Measurements from ENCODE around the gene DIDO1. TPM values are rescaled to one million over a fixed set of nuclear protein-coding genes. Genes with fewer than 3 reads are reported as not detected.

DIDO1 gene
- total RNA-seq, 2 experiments from 2014 or later, result 45.9 to 47.4 TPM

DNA sequence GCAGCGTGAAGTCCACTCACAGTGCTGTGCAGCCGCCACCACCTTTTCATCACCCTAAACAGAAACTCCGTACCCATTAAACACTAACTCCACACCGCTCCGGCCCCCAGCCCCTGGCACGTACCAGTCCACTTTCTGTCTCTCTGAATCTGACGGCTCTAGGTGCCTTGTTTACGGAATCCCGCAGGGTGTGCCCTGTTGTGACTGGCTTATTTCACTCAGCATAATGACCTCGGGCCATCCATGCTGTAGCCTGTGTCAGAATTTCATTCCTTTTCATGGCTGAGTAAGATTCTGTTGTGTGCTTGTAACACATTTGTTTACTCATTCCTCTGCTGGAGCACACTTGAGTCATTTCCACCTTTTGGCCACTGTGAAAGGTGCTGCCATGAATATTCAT is 82.6 kb downstream of the DIDO1 start:
- no peaks in the 10 kb centered on the region for H3K36me3 Mint-ChIP-seq (ENCODE audit: low read depth)
- ATAC-seq (no peak), DNase-seq (no peak)
- H3K27me3 Mint-ChIP-seq, result no peaks in the 10 kb centered on the region
- intact Hi-C loops (cut with micrococcal nuclease), result no loop called here
- no peaks in the 10 kb centered on the region for H3K4me1 Mint-ChIP-seq (ENCODE audit: low read depth)
- H3K4me3 Mint-ChIP-seq, result no peak overlapping the region
- CTCF ChIA-PET, result interaction anchor here (0.7 kb wide), 1 partner anchor 460 kb away, joined by 3 read pairs; no protein-coding TSS in a partner anchor
- H3K9me3 Mint-ChIP-seq, result no peaks in the 10 kb centered on the region
- TF ChIP-seq, protein P1, sequence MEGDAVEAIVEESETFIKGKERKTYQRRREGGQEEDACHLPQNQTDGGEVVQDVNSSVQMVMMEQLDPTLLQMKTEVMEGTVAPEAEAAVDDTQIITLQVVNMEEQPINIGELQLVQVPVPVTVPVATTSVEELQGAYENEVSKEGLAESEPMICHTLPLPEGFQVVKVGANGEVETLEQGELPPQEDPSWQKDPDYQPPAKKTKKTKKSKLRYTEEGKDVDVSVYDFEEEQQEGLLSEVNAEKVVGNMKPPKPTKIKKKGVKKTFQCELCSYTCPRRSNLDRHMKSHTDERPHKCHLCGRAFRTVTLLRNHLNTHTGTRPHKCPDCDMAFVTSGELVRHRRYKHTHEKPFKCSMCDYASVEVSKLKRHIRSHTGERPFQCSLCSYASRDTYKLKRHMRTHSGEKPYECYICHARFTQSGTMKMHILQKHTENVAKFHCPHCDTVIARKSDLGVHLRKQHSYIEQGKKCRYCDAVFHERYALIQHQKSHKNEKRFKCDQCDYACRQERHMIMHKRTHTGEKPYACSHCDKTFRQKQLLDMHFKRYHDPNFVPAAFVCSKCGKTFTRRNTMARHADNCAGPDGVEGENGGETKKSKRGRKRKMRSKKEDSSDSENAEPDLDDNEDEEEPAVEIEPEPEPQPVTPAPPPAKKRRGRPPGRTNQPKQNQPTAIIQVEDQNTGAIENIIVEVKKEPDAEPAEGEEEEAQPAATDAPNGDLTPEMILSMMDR (IDR thresholded peaks at IDR 0.05), result no peak
- no peak overlapping the region for H3K27ac Mint-ChIP-seq
- POLR2A ChIA-PET, result no interaction called here

DNA sequence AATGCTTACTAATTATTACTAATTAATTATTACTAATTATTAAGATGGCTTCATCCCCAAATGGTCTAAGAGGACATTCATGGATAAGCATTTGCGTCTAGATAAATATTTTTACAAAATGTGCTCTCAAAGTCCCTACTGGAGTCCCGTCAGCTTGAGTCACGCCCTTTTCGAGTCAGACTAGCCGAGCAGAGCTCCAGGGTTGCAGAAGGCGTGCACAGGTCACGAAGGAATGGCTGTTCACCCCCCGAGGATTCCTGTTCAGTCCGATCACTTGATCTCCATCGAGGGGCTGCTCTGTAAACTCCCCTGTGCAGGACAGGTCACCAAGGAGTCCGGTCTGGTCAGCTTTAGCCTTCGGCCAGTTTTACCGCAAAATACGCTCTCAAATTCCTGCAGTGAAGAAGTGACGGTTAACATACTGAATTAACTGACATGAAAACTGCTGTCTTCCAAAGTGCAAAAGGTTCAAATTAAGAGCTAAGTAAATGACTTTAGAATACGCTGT is 84.5 kb downstream of the DIDO1 start:
- intact Hi-C loops (cut with micrococcal nuclease), result no loop called here
- Mint-ChIP-seq H3K4me3 (no peak overlapping the region), H3K36me3 (ENCODE audit: low read depth) (no peaks in the 10 kb centered on the region), H3K27me3 (no peaks in the 10 kb centered on the region), H3K4me1 (ENCODE audit: low read depth) (no peaks in the 10 kb centered on the region), H3K27ac (no peak overlapping the region), H3K9me3 (no peaks in the 10 kb centered on the region)
- DNase-seq, result no peak
- no peak for ATAC-seq
- TF ChIP-seq, protein P1 (IDR thresholded peaks at IDR 0.05), result no peak
- ChIA-PET POLR2A (no interaction called here), CTCF (interaction anchor here (1.4 to 1.6 kb wide), 2 partner anchors 9 to 33 kb away, joined by 5 read pairs; no protein-coding TSS in a partner anchor)

DNA sequence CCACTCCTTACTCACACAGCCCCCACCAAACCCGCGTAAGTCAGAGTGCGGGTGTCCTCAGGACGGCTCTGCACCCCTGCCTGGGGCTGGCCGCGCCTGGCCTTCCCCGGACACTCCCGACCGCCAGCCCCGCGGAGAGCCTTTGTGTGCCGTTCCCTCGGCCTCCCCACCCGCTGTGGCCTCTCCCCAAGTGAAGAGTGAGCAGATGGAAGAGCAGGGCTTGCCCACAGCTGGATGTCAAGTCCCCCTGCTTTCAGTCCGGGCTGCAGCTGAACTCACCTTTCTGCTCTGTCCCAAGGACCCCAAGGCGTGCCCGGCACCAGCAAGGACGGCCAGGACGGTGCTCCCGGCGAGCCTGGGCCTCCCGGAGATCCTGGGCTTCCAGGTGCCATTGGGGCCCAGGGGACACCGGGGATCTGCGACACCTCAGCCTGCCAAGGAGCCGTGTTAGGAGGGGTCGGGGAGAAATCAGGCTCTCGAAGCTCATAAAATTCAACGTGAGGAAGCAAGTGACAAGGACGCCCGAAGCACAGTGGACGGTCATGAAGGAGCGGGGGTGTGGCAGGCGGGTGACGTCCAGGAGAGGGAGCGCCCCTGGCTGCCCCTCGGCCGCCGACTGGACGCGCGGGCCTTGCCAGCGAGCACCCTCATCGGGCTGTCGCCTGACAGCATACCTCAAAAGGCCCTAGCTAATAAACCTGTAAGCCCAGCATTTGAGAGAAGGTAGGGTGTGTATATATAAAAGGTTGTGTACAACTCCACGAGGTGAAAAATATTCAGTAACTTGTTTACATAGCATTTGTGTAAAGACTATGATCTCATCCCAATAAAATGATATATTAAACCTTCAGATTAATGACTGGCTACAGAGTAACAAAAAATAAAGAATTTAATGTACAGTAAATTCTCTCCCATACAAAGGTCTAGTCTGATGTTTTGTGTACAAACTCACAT is 85.8 kb downstream of the DIDO1 start:
- Mint-ChIP-seq H3K4me1 (ENCODE audit: low read depth) (no peaks in the 10 kb centered on the region), H3K36me3 (ENCODE audit: low read depth) (no peaks in the 10 kb centered on the region), H3K9me3 (no peaks in the 10 kb centered on the region), H3K4me3 (no peak overlapping the region), H3K27ac (no peak overlapping the region), H3K27me3 (peaks cover 2% of the 10 kb centered on the region)
- CTCF ChIA-PET, result no interaction called here
- intact Hi-C loops (cut with micrococcal nuclease), result no loop called here
- no peak for DNase-seq
- TF ChIP-seq, protein P1 (IDR thresholded peaks at IDR 0.05), result no peak
- POLR2A ChIA-PET, result no interaction called here
- no peak for ATAC-seq

DNA sequence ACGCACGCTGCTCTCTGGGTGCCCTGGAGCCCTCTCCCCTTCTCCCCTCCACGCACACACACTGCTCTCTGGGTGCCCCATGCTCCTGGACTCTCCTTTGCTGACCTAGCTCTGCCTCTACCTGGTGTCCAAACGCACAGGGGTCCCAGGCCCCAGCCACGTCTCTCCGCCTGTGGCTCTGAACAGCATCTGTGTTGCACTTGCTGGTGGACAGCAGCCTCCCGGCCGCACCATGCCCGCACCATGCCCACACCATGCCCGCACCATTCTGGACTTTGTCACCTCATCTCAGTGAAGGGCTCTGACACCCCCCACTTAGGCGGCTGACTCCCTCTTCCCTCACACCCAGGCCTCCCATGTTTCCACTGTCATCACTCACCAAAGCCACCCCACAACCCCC is 86.5 kb downstream of the DIDO1 start:
- ChIA-PET CTCF (no interaction called here), POLR2A (no interaction called here)
- Mint-ChIP-seq H3K27me3 (peaks cover 4% of the 10 kb centered on the region), H3K36me3 (ENCODE audit: low read depth) (no peaks in the 10 kb centered on the region), H3K4me1 (ENCODE audit: low read depth) (no peaks in the 10 kb centered on the region), H3K4me3 (no peak overlapping the region), H3K9me3 (no peaks in the 10 kb centered on the region), H3K27ac (no peak overlapping the region)
- TF ChIP-seq, protein P1 (IDR thresholded peaks at IDR 0.05), result no peak
- ATAC-seq, result no peak
- no peak for DNase-seq
- intact Hi-C loops (cut with micrococcal nuclease), result no loop called here

DNA sequence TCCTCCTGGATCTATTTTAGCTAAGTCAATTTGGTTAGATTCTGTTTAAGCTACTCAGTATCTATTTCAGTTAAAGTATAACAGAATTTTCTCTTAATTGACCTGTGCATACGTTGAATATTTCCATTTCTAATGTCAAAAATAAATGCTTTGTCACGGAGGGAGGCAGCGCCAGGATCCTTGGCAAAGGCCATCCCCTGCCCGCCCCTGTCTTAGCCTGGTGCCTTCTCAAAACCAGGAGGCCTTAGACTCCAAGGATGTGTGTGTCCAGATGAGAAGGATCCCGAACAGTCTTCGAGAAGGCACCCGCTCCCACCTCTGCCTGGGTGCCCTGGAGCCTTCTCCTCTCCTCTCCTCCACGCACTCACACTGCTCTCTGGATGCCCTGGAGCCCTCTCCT is 87.0 kb downstream of the DIDO1 start:
- Mint-ChIP-seq H3K36me3 (ENCODE audit: low read depth) (no peaks in the 10 kb centered on the region), H3K27ac (no peak overlapping the region), H3K4me1 (ENCODE audit: low read depth) (no peaks in the 10 kb centered on the region), H3K4me3 (no peak overlapping the region), H3K9me3 (no peaks in the 10 kb centered on the region), H3K27me3 (peaks cover 4% of the 10 kb centered on the region)
- POLR2A ChIA-PET, result no interaction called here
- DNase-seq (no peak), ATAC-seq (no peak)
- CTCF ChIA-PET, result no interaction called here
- TF ChIP-seq, protein P1 (IDR thresholded peaks at IDR 0.05), result no peak
- intact Hi-C loops (cut with micrococcal nuclease), result no loop called here
